ENCODE measurements around the gene MEF2A.

DNA sequence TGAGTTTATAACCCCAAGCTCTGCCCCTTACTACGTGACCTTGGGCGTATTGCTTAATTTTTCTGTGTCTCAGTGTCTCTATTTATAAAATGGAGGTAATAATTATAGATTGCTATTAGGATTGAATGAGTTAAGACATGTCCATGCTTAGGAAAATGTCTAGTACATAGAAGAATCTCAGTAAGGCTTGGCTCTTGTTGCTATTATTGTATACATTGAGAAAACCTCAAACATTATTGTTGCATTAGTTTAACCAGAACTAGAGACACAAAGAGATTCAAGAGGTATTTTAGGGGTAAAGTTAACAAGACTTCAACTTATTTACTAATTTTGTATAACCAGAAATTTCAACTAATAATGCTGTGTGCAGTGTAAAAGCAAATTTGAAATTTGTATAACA, 66.7 kb downstream of the MEF2A start:
- TF ChIP-seq, protein P1, sequence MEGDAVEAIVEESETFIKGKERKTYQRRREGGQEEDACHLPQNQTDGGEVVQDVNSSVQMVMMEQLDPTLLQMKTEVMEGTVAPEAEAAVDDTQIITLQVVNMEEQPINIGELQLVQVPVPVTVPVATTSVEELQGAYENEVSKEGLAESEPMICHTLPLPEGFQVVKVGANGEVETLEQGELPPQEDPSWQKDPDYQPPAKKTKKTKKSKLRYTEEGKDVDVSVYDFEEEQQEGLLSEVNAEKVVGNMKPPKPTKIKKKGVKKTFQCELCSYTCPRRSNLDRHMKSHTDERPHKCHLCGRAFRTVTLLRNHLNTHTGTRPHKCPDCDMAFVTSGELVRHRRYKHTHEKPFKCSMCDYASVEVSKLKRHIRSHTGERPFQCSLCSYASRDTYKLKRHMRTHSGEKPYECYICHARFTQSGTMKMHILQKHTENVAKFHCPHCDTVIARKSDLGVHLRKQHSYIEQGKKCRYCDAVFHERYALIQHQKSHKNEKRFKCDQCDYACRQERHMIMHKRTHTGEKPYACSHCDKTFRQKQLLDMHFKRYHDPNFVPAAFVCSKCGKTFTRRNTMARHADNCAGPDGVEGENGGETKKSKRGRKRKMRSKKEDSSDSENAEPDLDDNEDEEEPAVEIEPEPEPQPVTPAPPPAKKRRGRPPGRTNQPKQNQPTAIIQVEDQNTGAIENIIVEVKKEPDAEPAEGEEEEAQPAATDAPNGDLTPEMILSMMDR (IDR thresholded peaks at IDR 0.05; ENCODE audit: low read length) = no peak
- TF ChIP-seq EZH2 (IDR thresholded peaks at IDR 0.05; ENCODE audit: borderline replicate concordance, low read length) = no peak

All from OCI-LY1 (cell line).